Measurements from ENCODE around the gene BUD31. TPM values are rescaled to one million over a fixed set of nuclear protein-coding genes. Genes with fewer than 3 reads are reported as not detected.

Gene BUD31
- total RNA-seq, 1 experiment from 2014 or later = 154 TPM

- ChIA-PET CTCF (interaction anchor here (0.6 kb wide), 1 partner anchor 481 kb away, joined by 3 read pairs; the partner anchor contains the start of gene TRIM4), RAD21 (ENCODE audit: low non-redundant PET in 1 of 2, low total read pairs in 2 of 2, uncharacterized antibody in 2 of 2, unreplicated experiment in 2 of 2) (no interaction called here), POLR2A (interaction anchor here (0.6 kb wide), 1 partner anchor 396 kb away, joined by 4 read pairs; no protein-coding TSS in a partner anchor)
- DNase-seq (ENCODE audit: low read depth, low spot score) = peak; percentile 85
- no peak within 1 kb of the TSS for H2AFZ ChIP-seq (ENCODE audit: low read depth, low read length, poor library complexity, severe bottlenecking)
- H3K4me1 ChIP-seq (ENCODE audit: control insufficient read depth in 1 of 2, insufficient read depth in 2 of 2, low read length in 2 of 2) = peaks cover 4 to 17% of the 10 kb centered on the region in 2 experiments; a peak in 3 of 4 replicates
- peaks cover 14 to 19% of the 10 kb centered on the region in 2 experiments for H3K36me3 ChIP-seq (ENCODE audit: control insufficient read depth in 1 of 2, insufficient read depth in 2 of 2, low read length in 2 of 2)
- H3K9me3 ChIP-seq (ENCODE audit: control insufficient read depth in 1 of 2, insufficient read depth in 1 of 2, low read depth in 1 of 2, low read length in 2 of 2) = no peaks in the 10 kb centered on the region
- H3K79me2 ChIP-seq (ENCODE audit: insufficient read depth, low read length) = peaks cover 81% of the 10 kb centered on the region
- H3K4me2 ChIP-seq (ENCODE audit: low read length) = peak within 1 kb of the TSS; percentile 81
- H4K20me1 ChIP-seq (ENCODE audit: insufficient read depth) = peaks cover 9% of the 10 kb centered on the region; the same call in 1 of the 2 replicates
- ATAC-seq = peak; percentile 95
- no peaks in the 10 kb centered on the region for H3K9me2 ChIP-seq (ENCODE audit: insufficient read depth)
- intact Hi-C loops (cut with micrococcal nuclease) = no loop called here
- TSS peak; percentile 53 for BruUV-seq (replicated peaks)
- peak within 1 kb of the TSS; percentile 91 to 99 for H3K4me3 ChIP-seq (replicated peaks in 1 of 2; ENCODE audit: low read depth in 1 of 2, low read length in 2 of 2)
- H3K27ac ChIP-seq (ENCODE audit: low read depth, low read length) = peak within 1 kb of the TSS; percentile 92
- H3K27me3 ChIP-seq (ENCODE audit: insufficient read depth, low read length) = no peaks in the 10 kb centered on the region
- H3K9ac ChIP-seq (ENCODE audit: low read length) = peak within 1 kb of the TSS; percentile 95
- TF ChIP-seq POLR2AphosphoS5 (IDR thresholded peaks at IDR 0.05; ENCODE audit: low read depth, low read length) (peak; percentile 83), CBX3 (IDR thresholded peaks at IDR 0.05; ENCODE audit: low read depth) (no peak), SP1 (IDR thresholded peaks at IDR 0.05; ENCODE audit: low read depth) (peak; percentile 94), SIN3A (IDR thresholded peaks at IDR 0.05; ENCODE audit: low read depth) (peak; percentile 82), ZFX (IDR thresholded peaks at IDR 0.05) (peak; percentile 38; the same call in 1 of the 2 replicates), REST (IDR thresholded peaks at IDR 0.05; ENCODE audit: low read depth) (no peak), EZH2 (IDR thresholded peaks at IDR 0.05) (no peak), FOSL1 (IDR thresholded peaks at IDR 0.05; ENCODE audit: low read depth) (no peak), YY1 (IDR thresholded peaks at IDR 0.05; ENCODE audit: extremely low read depth, insufficient replicate concordance, low read depth, low read length) (peak; percentile 92), ELF1 (IDR thresholded peaks at IDR 0.05; ENCODE audit: borderline replicate concordance, low read depth) (no peak), ATF3 (IDR thresholded peaks at IDR 0.05) (no peak), MAX (IDR thresholded peaks at IDR 0.05) (peak; percentile 91), SRF (IDR thresholded peaks at IDR 0.05; ENCODE audit: low read depth) (peak; percentile 99), RAD21 (IDR thresholded peaks at IDR 0.05; ENCODE audit: low read depth) (no peak), JUND (IDR thresholded peaks at IDR 0.05) (no peak), TCF7L2 (IDR thresholded peaks at IDR 0.05; ENCODE audit: borderline replicate concordance, extremely low read depth, insufficient read depth, insufficient read length) (peak; percentile 63), EGR1 (IDR thresholded peaks at IDR 0.05; ENCODE audit: low read depth) (no peak), POLR2A (IDR thresholded peaks at IDR 0.05; ENCODE audit: borderline replicate concordance, extremely low read depth, insufficient read depth, insufficient read length) (peak; percentile 27), ZBTB33 (IDR thresholded peaks at IDR 0.05; ENCODE audit: extremely low read depth, insufficient replicate concordance, low read length) (peak; percentile 71)
Observed at GRCh38 chr7:99438573-99439480, 30.1 kb downstream of the BUD31 start, which contains the start of the genes CPSF4 and PTCD1. Gene CPSF4, plus strand, starts transcription at chr7:99438943. Its CDS starts 140 bp downstream, at chr7:99439083. Gene PTCD1, minus strand, starts transcription at chr7:99438798. Its CDS starts 3,556 bp downstream, at chr7:99435242.

Measured in HCT116 (cell line).